ELR (cell line): ENCODE measurements around the gene RAD51AP2.
"Not testable (repeated sequence)": the region's sequence is repeated elsewhere in the genome, so short reads cannot be mapped to it uniquely, and the experiment has no call there.

Experiments used
- DNase-seq: peaks from one replicate; pipeline ENCODE4 v3.0.0-alpha.2; 2015; ENCODE audit warnings: low read depth

The RAD51AP2 gene

DNA sequence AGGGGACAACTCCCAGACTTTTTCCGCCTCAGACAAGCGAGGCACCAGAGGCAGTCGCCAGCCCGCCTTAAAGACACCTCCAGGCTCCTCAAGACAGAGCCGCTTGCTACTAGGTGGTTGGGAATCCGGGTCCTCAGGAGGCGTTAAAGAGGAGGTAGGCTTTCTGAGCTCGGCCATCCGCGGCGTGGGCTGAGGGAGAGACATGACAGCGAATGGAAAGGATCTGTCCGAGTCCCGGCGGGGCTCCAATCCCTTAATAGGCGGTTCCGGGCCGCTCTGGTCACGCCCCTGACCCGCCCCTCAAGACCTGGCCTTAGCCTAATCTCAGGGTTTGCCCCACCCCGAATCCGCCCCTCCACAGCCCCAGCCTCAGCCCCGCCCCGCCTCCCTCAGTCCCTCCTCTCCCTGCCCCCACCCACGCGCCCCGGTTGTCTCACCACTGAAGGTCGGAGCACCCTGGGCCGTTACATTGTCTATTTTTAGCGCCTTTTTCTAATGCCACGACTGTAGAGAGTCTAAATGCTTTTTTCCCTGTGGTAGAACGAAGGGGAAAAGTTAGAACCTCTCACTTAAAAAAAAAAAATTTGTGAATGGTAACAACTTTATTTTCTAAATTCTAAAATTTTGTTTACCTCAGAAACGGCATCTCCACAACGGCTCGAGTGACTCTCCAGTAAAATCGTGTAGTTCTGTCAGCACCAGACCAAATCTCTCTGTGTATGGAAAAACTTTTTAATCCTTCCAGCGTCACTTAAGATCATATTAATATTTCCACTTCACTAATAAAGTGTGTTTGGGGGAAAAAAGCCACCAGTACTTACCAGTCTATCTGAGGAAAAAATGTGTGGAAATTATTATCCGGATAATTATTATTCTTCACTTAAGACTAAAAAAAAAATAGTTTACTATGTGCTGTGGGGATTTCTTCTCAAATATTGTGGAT lies at the start of gene RAD51AP2:
TSS of gene RAD51AP2 (minus strand) at position 229 of the 943 bp plus-strand sequence. CDS start at position 204, 25 bp downstream.
- DNase-seq, result peak; percentile 72

DNA sequence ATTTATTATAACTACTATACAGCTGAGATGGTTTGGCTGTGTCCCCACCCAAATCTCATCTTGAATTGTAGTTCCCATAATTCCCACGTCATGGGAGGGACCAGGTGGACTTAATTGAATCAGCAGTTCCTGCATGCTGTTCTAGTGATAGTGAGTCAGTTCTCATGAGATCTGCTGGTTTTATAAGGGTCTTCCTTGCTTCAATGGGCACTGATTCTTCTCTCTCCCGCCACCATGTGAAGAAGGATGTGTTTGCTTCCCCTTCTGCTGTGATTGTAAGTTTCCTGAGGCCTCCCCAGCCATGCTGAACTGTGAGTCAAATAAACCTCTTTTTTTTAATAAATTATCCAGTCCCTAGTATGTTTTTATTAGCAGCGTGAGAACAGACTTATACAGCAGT lies 47.5 kb upstream of the RAD51AP2 start:
- DNase-seq, result not testable (repeated sequence)

DNA sequence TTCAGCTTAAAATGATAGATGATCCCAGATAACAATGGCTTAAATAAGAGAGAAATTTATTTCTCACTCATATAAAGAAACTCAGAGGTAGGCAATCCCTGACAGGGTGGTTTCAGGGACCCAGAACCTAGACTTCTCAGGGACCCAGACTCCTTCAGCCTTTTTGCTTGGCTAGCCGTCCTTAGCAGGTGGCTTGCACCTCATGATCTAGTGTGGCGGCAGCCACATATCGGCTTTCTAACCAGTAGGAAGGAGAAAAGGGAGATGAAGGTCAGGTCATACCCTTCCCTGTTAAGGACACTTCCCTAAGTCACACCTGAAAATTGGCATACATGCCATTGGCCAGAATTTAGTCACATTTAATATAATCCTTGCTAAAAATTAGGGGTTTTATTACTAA lies 40.6 kb upstream of the RAD51AP2 start:
- DNase-seq, result no peak

GRCh38 chr2:17558053-17558452 lies 39.8 kb upstream of the RAD51AP2 start:
- DNase-seq, result no peak

DNA sequence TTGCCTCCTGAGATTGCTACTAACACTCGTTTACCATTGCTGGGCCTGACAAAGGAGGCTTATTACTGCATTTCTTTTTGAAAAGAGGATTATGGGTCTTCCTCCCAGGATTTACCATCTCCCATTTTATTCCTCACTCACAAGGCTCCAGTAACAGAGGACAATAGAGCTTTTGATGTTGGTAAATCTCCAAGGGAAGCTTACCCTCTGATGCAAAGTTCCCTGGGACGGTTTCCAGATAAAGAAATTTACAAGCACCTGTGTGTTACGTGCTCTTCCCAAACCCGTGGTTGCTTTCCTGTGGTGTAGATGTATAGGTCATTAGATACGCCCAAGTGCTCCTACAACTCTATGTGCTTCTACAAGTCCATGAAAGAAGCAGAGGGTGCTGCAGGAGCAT lies 39.4 kb upstream of the RAD51AP2 start:
- DNase-seq, result no peak

GRCh38 chr2:17555150-17555549 lies 36.9 kb upstream of the RAD51AP2 start:
- DNase-seq, result no peak

- no peak for DNase-seq
These were observed 32.7 kb upstream of the RAD51AP2 start for GRCh38 chr2:17550907-17551306.

DNA sequence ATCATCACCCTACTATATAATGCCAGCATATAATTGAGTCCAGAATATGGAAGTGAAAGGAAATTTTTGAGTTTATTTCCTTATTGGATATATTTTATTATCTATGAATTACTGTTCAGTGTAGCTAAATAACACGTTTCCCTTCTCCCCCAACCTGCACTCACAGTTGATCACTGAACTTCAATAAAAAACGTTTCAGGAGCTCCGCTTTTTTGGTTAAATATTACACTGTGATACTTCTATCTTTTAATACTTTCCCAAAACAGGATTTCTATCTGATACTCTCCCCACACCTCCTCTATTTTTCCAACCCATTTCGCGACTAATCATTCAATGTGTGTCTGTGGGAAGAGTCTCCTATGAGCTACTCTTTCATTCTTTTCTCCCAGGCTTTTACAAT lies 29.5 kb upstream of the RAD51AP2 start:
- no peak for DNase-seq

DNA sequence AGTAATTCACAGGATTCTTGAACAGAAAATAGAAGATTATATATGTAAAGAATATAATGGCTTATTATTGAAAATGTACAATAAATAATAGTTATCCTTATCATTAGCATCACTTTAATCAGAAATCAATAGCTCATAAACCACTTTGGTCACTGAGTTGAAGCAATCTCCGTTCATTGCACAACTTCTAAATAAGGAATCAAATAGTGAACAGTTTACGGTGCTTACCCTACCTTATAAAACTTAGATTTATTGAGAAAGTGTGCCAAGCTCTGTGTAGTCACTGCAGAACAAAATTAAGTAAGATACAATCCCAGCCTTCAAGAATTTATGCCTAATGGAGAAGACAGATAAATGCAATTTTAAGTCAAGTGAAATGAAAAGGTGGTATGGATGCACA lies 29.0 kb upstream of the RAD51AP2 start:
- DNase-seq, result no peak

DNA sequence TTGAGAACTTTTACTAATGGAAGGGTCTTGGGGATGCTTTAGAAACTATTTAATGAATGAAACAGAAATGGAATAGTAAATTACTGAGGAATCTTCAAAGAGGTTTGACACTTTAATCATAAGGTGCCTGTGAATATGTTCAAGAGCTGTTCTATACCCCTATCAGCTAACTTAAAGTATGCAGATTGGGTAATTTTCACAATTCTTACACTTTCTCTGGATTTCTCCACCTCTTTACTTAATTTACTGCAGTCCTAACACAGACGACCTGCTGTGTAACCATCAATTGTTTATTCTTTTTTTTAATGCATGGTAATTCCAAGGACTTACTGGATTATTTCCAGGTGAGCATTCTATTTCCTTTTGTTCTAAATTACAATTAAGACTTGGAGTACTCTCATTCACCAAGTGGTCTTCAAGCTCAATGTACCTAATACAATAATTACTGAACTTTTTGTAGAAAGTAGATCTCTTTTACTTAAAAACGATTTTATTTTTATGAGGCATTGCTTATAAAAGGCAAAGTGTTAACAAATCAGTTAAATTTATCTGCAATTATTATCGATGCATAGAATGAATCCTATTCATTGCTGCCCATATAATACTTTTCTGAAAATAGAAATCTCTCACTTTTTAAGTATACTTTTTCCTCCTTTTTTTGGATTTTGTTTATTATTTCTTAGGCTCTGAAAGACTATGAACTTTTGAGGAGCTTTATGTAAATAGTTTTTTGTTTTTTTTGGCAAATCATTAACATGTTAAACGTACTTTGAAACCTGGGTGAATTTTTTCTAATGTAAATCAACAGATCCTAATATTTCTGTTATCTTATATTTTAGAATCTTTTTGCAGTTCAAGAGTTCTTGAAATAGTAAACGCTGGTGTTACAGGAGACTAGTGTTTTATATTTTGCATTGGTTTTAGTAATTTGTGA lies 27.7 kb upstream of the RAD51AP2 start:
- DNase-seq, result no peak

GRCh38 chr2:17544256-17544655 lies 26.0 kb upstream of the RAD51AP2 start:
- DNase-seq, result peak; percentile 22

GRCh38 chr2:17543848-17544247 lies 25.6 kb upstream of the RAD51AP2 start:
- DNase-seq, result no peak

GRCh38 chr2:17543131-17543660 lies 25.0 kb upstream of the RAD51AP2 start:
- DNase-seq, result no peak

GRCh38 chr2:17542471-17542870 lies 24.2 kb upstream of the RAD51AP2 start:
- no peak for DNase-seq

DNA sequence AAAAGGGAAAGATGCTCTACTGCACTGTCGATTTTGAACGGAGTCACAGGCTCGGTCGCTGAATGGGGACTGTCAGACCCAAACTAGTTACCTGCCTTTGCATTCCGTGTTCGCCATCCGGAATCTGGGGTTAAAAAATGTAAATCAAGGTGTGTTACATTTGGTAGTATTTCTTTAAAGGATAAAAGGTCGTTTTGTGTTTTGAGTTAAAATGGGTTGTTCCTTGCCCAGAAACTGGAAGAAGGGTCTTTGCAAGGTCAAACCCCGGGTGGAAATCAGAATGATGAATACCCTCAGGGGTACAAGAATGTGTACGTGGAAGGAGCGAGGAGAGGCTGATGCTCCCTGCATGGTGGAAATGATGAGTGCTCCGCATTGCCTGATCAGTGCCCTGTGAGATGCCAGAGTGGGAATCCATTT lies 23.3 kb upstream of the RAD51AP2 start:
- DNase-seq, result no peak

- DNase-seq, result no peak
These were observed 22.7 kb upstream of the RAD51AP2 start for GRCh38 chr2:17540813-17541530.

- DNase-seq, result no peak
These were observed 22.0 kb upstream of the RAD51AP2 start, which contains the start of gene VSNL1 for GRCh38 chr2:17540093-17540812. TSS of gene VSNL1 (plus strand) at chr2:17540696. CDS start at chr2:17592075, 51,379 bp downstream.

- no peak for DNase-seq
These were observed 21.4 kb upstream of the RAD51AP2 start for GRCh38 chr2:17539611-17540092.

DNA sequence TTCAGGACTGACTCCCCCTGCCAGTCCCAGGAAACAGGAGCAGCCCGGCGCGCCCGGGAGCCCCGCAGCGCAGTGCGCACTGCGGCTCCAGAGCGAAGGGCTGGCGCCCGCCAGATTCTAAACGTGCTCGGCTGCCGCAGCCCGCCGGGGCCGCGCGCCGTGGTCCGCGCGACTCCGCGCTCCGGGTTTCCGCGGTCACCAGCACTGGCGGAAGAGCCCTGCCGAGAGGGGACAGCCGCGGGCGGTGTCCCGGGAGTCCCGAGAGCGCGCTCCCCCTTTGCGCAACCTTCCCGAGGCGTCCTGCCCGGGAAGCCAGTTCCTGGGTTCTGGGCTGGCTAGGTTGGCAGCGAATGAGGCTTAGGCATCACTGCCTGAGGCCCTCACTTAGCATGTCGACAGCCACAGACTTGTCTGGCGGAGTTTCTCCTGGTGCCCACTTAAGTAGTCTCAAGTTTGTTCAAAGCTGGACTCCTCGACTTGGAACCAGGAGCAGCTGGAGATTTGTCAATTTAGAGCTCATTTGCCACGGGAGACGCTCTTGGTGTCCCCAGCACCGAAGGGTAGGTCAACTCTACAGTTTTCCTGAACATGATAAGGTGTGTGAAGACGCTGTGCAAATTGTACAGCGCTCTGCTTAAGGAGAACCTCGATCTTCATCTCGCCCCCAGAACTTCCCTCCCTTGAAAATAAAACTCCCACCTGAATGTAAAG lies 20.8 kb upstream of the RAD51AP2 start:
- DNase-seq, result peak; percentile 10
